OCI-LY3 (cell line): ENCODE data around the gene GADD45GIP1.

Source experiments
- EZH2phosphoT487 ChIP-seq: fragments of 200-600 bp; shearing (Covaris generic); IDR thresholded peaks from 2 replicates; pipeline ENCODE4 v1.6.1; 2018; ENCODE audit warnings: antibody characterized with exemption, mixed run types, low read depth
- TF ChIP-seq, protein P1 (sequence below): fragments of 200-600, 300-600 bp; sonication (generic); IDR thresholded peaks from 2 replicates; pipeline ENCODE4 v1.5.1; 2014; ENCODE audit warnings: antibody characterized with exemption, low read length, low read depth

DNA sequence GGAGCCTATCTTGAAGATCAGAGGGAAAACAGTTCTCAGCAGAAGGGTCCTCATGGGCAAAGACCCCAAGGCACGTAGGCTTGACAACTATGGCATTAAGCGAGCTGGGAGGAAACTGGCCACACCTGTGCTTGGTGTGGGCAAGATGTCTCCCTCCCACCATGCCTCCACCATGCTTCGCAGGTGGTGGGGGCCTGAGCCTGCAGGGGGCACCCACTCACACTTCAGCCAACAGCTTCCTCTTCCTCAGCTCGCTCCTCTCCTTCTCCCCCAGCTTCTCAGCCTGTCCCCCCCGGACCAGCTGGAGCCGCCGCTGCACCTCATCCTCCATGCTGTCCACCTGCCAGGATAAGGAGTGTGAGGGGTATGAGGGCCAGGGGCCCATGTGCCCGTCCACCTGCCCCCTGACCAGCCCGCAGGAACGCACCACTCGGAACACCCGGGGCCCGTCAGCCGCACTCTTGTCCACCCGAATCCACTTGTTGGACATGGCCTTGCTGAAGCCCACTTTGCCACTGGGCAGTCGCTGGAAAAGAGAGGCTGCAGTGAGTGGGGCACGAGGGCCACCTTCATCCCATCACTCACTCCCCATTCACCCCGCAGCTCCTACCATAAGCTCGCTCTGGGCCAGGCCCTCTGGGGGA, 26.9 kb downstream of the GADD45GIP1 start:
- TF ChIP-seq, protein P1, sequence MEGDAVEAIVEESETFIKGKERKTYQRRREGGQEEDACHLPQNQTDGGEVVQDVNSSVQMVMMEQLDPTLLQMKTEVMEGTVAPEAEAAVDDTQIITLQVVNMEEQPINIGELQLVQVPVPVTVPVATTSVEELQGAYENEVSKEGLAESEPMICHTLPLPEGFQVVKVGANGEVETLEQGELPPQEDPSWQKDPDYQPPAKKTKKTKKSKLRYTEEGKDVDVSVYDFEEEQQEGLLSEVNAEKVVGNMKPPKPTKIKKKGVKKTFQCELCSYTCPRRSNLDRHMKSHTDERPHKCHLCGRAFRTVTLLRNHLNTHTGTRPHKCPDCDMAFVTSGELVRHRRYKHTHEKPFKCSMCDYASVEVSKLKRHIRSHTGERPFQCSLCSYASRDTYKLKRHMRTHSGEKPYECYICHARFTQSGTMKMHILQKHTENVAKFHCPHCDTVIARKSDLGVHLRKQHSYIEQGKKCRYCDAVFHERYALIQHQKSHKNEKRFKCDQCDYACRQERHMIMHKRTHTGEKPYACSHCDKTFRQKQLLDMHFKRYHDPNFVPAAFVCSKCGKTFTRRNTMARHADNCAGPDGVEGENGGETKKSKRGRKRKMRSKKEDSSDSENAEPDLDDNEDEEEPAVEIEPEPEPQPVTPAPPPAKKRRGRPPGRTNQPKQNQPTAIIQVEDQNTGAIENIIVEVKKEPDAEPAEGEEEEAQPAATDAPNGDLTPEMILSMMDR = peak; percentile 16; the same call in 1 of the 2 replicates
- TF ChIP-seq EZH2phosphoT487 = no peak
